ENCODE data around the gene KIAA0753. TPM values are rescaled to one million over a fixed set of nuclear protein-coding genes. Genes with fewer than 3 reads are reported as not detected.

KIAA0753 gene
- total RNA-seq, 2 donors from 2014 or later: 37.2 to 50.1 TPM

GRCh38 chr17:6592173-6592572 lies 48.3 kb downstream of the KIAA0753 start:
- 74 to 76% methylated on average over 3 to 6 of the region's 6 CpGs for WGBS, 2 experiments (ENCODE audit: insufficient coverage in 1 of 2, insufficient read length in 1 of 2)
- H3K4me1 ChIP-seq (ENCODE audit: control insufficient read depth, insufficient read depth, low read length): no peaks in the 10 kb centered on the region
- H3K4me3 ChIP-seq (ENCODE audit: low read length): peak overlapping the region; percentile 50
- DNase-seq: no peak
- Mint-ChIP-seq H3K4me1 (peaks cover 16% of the 10 kb centered on the region), H3K9me3 (peaks cover 6% of the 10 kb centered on the region), H3K4me3 (no peak overlapping the region), H3K27me3 (ENCODE audit: insufficient read depth) (no peaks in the 10 kb centered on the region), H3K36me3 (ENCODE audit: low read depth) (peaks cover 88% of the 10 kb centered on the region), H3K27ac (peak overlapping the region; percentile 94)
- TF ChIP-seq, protein P1, sequence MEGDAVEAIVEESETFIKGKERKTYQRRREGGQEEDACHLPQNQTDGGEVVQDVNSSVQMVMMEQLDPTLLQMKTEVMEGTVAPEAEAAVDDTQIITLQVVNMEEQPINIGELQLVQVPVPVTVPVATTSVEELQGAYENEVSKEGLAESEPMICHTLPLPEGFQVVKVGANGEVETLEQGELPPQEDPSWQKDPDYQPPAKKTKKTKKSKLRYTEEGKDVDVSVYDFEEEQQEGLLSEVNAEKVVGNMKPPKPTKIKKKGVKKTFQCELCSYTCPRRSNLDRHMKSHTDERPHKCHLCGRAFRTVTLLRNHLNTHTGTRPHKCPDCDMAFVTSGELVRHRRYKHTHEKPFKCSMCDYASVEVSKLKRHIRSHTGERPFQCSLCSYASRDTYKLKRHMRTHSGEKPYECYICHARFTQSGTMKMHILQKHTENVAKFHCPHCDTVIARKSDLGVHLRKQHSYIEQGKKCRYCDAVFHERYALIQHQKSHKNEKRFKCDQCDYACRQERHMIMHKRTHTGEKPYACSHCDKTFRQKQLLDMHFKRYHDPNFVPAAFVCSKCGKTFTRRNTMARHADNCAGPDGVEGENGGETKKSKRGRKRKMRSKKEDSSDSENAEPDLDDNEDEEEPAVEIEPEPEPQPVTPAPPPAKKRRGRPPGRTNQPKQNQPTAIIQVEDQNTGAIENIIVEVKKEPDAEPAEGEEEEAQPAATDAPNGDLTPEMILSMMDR (conservative IDR thresholded peaks at IDR 0.05): no peak
- peaks cover 98% of the 10 kb centered on the region for H3K36me3 ChIP-seq (ENCODE audit: control insufficient read depth, insufficient read depth, low read length)
- peak overlapping the region; percentile 23 for H3K9ac ChIP-seq (ENCODE audit: extremely low read depth, low read length, poor library complexity, severe bottlenecking)
- no peaks in the 10 kb centered on the region for H3K27me3 ChIP-seq (ENCODE audit: control insufficient read depth, insufficient read depth, low read length, poor library complexity, severe bottlenecking)
- H3K27ac ChIP-seq (ENCODE audit: low read depth, low read length): no peak overlapping the region
- peaks cover 21% of the 10 kb centered on the region for H3K9me3 ChIP-seq (ENCODE audit: control insufficient read depth, low read length)

- Histone ChIP-seq H3K9me3 (ENCODE audit: control insufficient read depth, low read length) (peaks cover 21% of the 10 kb centered on the region), H3K4me1 (ENCODE audit: control insufficient read depth, insufficient read depth, low read length) (no peaks in the 10 kb centered on the region), H3K36me3 (ENCODE audit: control insufficient read depth, insufficient read depth, low read length) (peaks cover 96% of the 10 kb centered on the region), H3K27ac (ENCODE audit: low read depth, low read length) (no peak overlapping the region), H3K27me3 (ENCODE audit: control insufficient read depth, insufficient read depth, low read length, poor library complexity, severe bottlenecking) (no peaks in the 10 kb centered on the region), H3K4me3 (ENCODE audit: low read length) (peak overlapping the region; percentile 50), H3K9ac (ENCODE audit: extremely low read depth, low read length, poor library complexity, severe bottlenecking) (peak overlapping the region; percentile 23)
- Mint-ChIP-seq H3K4me3 (no peak overlapping the region), H3K36me3 (ENCODE audit: low read depth) (peaks cover 86% of the 10 kb centered on the region), H3K27ac (peak overlapping the region; percentile 94), H3K4me1 (peaks cover 16% of the 10 kb centered on the region), H3K27me3 (ENCODE audit: insufficient read depth) (no peaks in the 10 kb centered on the region), H3K9me3 (peaks cover 6% of the 10 kb centered on the region)
- DNase-seq: no peak
- TF ChIP-seq, protein P1 (conservative IDR thresholded peaks at IDR 0.05): no peak
- 89 to 91% methylated on average over 5 to 7 of the region's 7 CpGs for WGBS, 2 experiments (ENCODE audit: insufficient coverage in 1 of 2, insufficient read length in 1 of 2)
These were observed 48.8 kb downstream of the KIAA0753 start for GRCh38 chr17:6591599-6592158.

GRCh38 chr17:6589266-6589946 lies 51.1 kb downstream of the KIAA0753 start:
- Histone ChIP-seq H3K9me3 (ENCODE audit: control insufficient read depth, low read length) (peaks cover 34% of the 10 kb centered on the region), H3K4me1 (ENCODE audit: control insufficient read depth, insufficient read depth, low read length) (no peaks in the 10 kb centered on the region), H3K36me3 (ENCODE audit: control insufficient read depth, insufficient read depth, low read length) (peaks cover 96% of the 10 kb centered on the region), H3K27me3 (ENCODE audit: control insufficient read depth, insufficient read depth, low read length, poor library complexity, severe bottlenecking) (no peaks in the 10 kb centered on the region), H3K9ac (ENCODE audit: extremely low read depth, low read length, poor library complexity, severe bottlenecking) (no peak overlapping the region), H3K4me3 (ENCODE audit: low read length) (no peak overlapping the region), H3K27ac (ENCODE audit: low read depth, low read length) (no peak overlapping the region)
- DNase-seq: no peak
- WGBS, 2 experiments (ENCODE audit: insufficient coverage in 1 of 2, insufficient read length in 1 of 2): 94 to 95% methylated on average over 15 of the region's 15 CpGs
- Mint-ChIP-seq H3K9me3 (peaks cover 22% of the 10 kb centered on the region), H3K27me3 (ENCODE audit: insufficient read depth) (no peaks in the 10 kb centered on the region), H3K4me1 (peaks cover 16% of the 10 kb centered on the region), H3K4me3 (no peak overlapping the region), H3K36me3 (ENCODE audit: low read depth) (peaks cover 87% of the 10 kb centered on the region), H3K27ac (no peak overlapping the region)
- TF ChIP-seq, protein P1 (conservative IDR thresholded peaks at IDR 0.05): no peak

All from endodermal cell (in vitro differentiated cells).